ENCODE measurements around the gene SLC12A3. TPM values are rescaled to one million over a fixed set of nuclear protein-coding genes. Genes with fewer than 3 reads are reported as not detected.

SLC12A3 gene
- total RNA-seq, 1 donor from 2014 or later: not detected

- Mint-ChIP-seq H3K27ac (no peak overlapping the region), H3K4me1 (ENCODE audit: low read depth) (no peaks in the 10 kb centered on the region), H3K36me3 (ENCODE audit: insufficient read depth) (peaks cover 15% of the 10 kb centered on the region), H3K27me3 (no peaks in the 10 kb centered on the region), H3K9me3 (ENCODE audit: low read depth) (no peaks in the 10 kb centered on the region), H3K4me3 (ENCODE audit: low read depth) (no peak overlapping the region)
- DNase-seq (ENCODE audit: low spot score, unreplicated experiment): no peak
- no peak for TF ChIP-seq CTCF (IDR thresholded peaks at IDR 0.05; ENCODE audit: unreplicated experiment)
Measured at GRCh38 chr16:56830669-56831068, 34.3 kb upstream of the SLC12A3 start.

- no peak for DNase-seq (ENCODE audit: low spot score, unreplicated experiment)
- Mint-ChIP-seq H3K36me3 (ENCODE audit: insufficient read depth) (peaks cover 16% of the 10 kb centered on the region), H3K9me3 (ENCODE audit: low read depth) (no peaks in the 10 kb centered on the region), H3K4me1 (ENCODE audit: low read depth) (peaks cover 7% of the 10 kb centered on the region), H3K27ac (no peak overlapping the region), H3K27me3 (no peaks in the 10 kb centered on the region), H3K4me3 (ENCODE audit: low read depth) (no peak overlapping the region)
- no peak for TF ChIP-seq CTCF (IDR thresholded peaks at IDR 0.05; ENCODE audit: unreplicated experiment)
Measured at GRCh38 chr16:56832768-56833167, 32.2 kb upstream of the SLC12A3 start.

GRCh38 chr16:56833243-56833970 lies 31.6 kb upstream of the SLC12A3 start:
- H3K27ac Mint-ChIP-seq: no peak overlapping the region
- peaks cover 19% of the 10 kb centered on the region for H3K36me3 Mint-ChIP-seq (ENCODE audit: insufficient read depth)
- peaks cover 7% of the 10 kb centered on the region for H3K4me1 Mint-ChIP-seq (ENCODE audit: low read depth)
- DNase-seq (ENCODE audit: low spot score, unreplicated experiment): no peak
- H3K9me3 Mint-ChIP-seq (ENCODE audit: low read depth): no peaks in the 10 kb centered on the region
- no peak for TF ChIP-seq CTCF (IDR thresholded peaks at IDR 0.05; ENCODE audit: unreplicated experiment)
- no peak overlapping the region for H3K4me3 Mint-ChIP-seq (ENCODE audit: low read depth)
- H3K27me3 Mint-ChIP-seq: no peaks in the 10 kb centered on the region

GRCh38 chr16:56835320-56835719 lies 29.7 kb upstream of the SLC12A3 start:
- peaks cover 21% of the 10 kb centered on the region for H3K36me3 Mint-ChIP-seq (ENCODE audit: insufficient read depth)
- H3K4me1 Mint-ChIP-seq (ENCODE audit: low read depth): peaks cover 7% of the 10 kb centered on the region
- H3K27me3 Mint-ChIP-seq: no peaks in the 10 kb centered on the region
- no peak for DNase-seq (ENCODE audit: low spot score, unreplicated experiment)
- H3K9me3 Mint-ChIP-seq (ENCODE audit: low read depth): no peaks in the 10 kb centered on the region
- no peak for TF ChIP-seq CTCF (IDR thresholded peaks at IDR 0.05; ENCODE audit: unreplicated experiment)
- H3K27ac Mint-ChIP-seq: no peak overlapping the region
- no peak overlapping the region for H3K4me3 Mint-ChIP-seq (ENCODE audit: low read depth)

GRCh38 chr16:56836410-56837230 lies 28.4 kb upstream of the SLC12A3 start:
- Mint-ChIP-seq H3K9me3 (ENCODE audit: low read depth) (no peaks in the 10 kb centered on the region), H3K4me1 (ENCODE audit: low read depth) (peaks cover 7% of the 10 kb centered on the region), H3K27ac (peak overlapping the region; percentile 6), H3K27me3 (no peaks in the 10 kb centered on the region), H3K36me3 (ENCODE audit: insufficient read depth) (peaks cover 19% of the 10 kb centered on the region), H3K4me3 (ENCODE audit: low read depth) (no peak overlapping the region)
- DNase-seq (ENCODE audit: low spot score, unreplicated experiment): no peak
- TF ChIP-seq CTCF (IDR thresholded peaks at IDR 0.05; ENCODE audit: unreplicated experiment): no peak
